ENCODE measurements around the gene AGFG2.
A peak's percentile ranks its signal among the peaks of the same experiment; 100 is the strongest.

The AGFG2 gene

GRCh38 chr7:100606313-100606712, 67.3 kb downstream of the AGFG2 start:
- Histone ChIP-seq H3K4me1 (ENCODE audit: control insufficient read depth in 1 of 2, insufficient read depth in 1 of 2, low read depth in 1 of 2, low read length in 1 of 2) (peaks cover 22 to 25% of the 10 kb centered on the region in 2 experiments), H3K36me3 (no peaks in the 10 kb centered on the region), H3K27me3 (peaks cover 71% of the 10 kb centered on the region), H3K27ac (no peak overlapping the region), H3K9me3 (no peaks in the 10 kb centered on the region), H3K4me3 (ENCODE audit: low read depth in 1 of 2, low read length in 1 of 2) (no peak overlapping the region)
- no peak for TF ChIP-seq CTCF (IDR thresholded peaks at IDR 0.05)

GRCh38 chr7:100607111-100607510, 68.1 kb downstream of the AGFG2 start:
- Histone ChIP-seq H3K4me1 (ENCODE audit: control insufficient read depth in 1 of 2, insufficient read depth in 1 of 2, low read depth in 1 of 2, low read length in 1 of 2) (peaks cover 26 to 28% of the 10 kb centered on the region in 2 experiments), H3K9me3 (no peaks in the 10 kb centered on the region), H3K27me3 (peaks cover 64% of the 10 kb centered on the region), H3K27ac (no peak overlapping the region), H3K4me3 (ENCODE audit: low read depth in 1 of 2, low read length in 1 of 2) (no peak overlapping the region), H3K36me3 (no peaks in the 10 kb centered on the region)
- no peak for TF ChIP-seq CTCF (IDR thresholded peaks at IDR 0.05)

- TF ChIP-seq CTCF (IDR thresholded peaks at IDR 0.05) = no peak
- Histone ChIP-seq H3K9me3 (no peaks in the 10 kb centered on the region), H3K27me3 (peaks cover 39% of the 10 kb centered on the region), H3K27ac (no peak overlapping the region), H3K36me3 (peaks cover 3% of the 10 kb centered on the region), H3K4me1 (ENCODE audit: control insufficient read depth in 1 of 2, insufficient read depth in 1 of 2, low read depth in 1 of 2, low read length in 1 of 2) (peaks cover 32 to 33% of the 10 kb centered on the region in 2 experiments), H3K4me3 (ENCODE audit: low read depth in 1 of 2, low read length in 1 of 2) (no peak overlapping the region)
Observed at GRCh38 chr7:100609958-100610357, 71.0 kb downstream of the AGFG2 start.

GRCh38 chr7:100611983-100612729, 73.2 kb downstream of the AGFG2 start, which contains the start of gene MOSPD3:
Gene MOSPD3 (plus strand): TSS chr7:100612540. CDS start chr7:100612792, 252 bp downstream.
- peaks cover 17% of the 10 kb centered on the region for H3K27me3 ChIP-seq
- H3K9me3 ChIP-seq = no peaks in the 10 kb centered on the region

GRCh38 chr7:100612730-100613390, 73.9 kb downstream of the AGFG2 start:
- H3K4me1 ChIP-seq (ENCODE audit: control insufficient read depth in 1 of 2, insufficient read depth in 1 of 2, low read depth in 1 of 2, low read length in 1 of 2) = peaks cover 23 to 24% of the 10 kb centered on the region in 2 experiments
- no peaks in the 10 kb centered on the region for H3K9me3 ChIP-seq
- TF ChIP-seq CTCF (IDR thresholded peaks at IDR 0.05) = no peak
- H3K27me3 ChIP-seq = peaks cover 10% of the 10 kb centered on the region
- peaks cover 12% of the 10 kb centered on the region for H3K36me3 ChIP-seq
- peak overlapping the region; percentile 94 for H3K27ac ChIP-seq
- peak overlapping the region; percentile 68 to 96 for H3K4me3 ChIP-seq (ENCODE audit: low read depth in 1 of 2, low read length in 1 of 2)

More at GRCh38 chr7:100611983-100612729, 73.2 kb downstream of the AGFG2 start, which contains the start of gene MOSPD3:
- no peak for TF ChIP-seq CTCF (IDR thresholded peaks at IDR 0.05)
- peaks cover 23 to 24% of the 10 kb centered on the region in 2 experiments for H3K4me1 ChIP-seq (ENCODE audit: control insufficient read depth in 1 of 2, insufficient read depth in 1 of 2, low read depth in 1 of 2, low read length in 1 of 2)
- peaks cover 12% of the 10 kb centered on the region for H3K36me3 ChIP-seq
- H3K27ac ChIP-seq = peak within 1 kb of the TSS; percentile 94
- H3K4me3 ChIP-seq (ENCODE audit: low read depth in 1 of 2, low read length in 1 of 2) = peak within 1 kb of the TSS; percentile 68 to 96
